Measurements from ENCODE around the gene LMOD1. TPM values are rescaled to one million over a fixed set of nuclear protein-coding genes. Genes with fewer than 3 reads are reported as not detected.
"Not testable (repeated sequence)": the region's sequence is repeated elsewhere in the genome, so short reads cannot be mapped to it uniquely, and the experiment has no call there.

The LMOD1 gene
- total RNA-seq, 1 donor from 2014 or later, result 0.41 TPM

DNA sequence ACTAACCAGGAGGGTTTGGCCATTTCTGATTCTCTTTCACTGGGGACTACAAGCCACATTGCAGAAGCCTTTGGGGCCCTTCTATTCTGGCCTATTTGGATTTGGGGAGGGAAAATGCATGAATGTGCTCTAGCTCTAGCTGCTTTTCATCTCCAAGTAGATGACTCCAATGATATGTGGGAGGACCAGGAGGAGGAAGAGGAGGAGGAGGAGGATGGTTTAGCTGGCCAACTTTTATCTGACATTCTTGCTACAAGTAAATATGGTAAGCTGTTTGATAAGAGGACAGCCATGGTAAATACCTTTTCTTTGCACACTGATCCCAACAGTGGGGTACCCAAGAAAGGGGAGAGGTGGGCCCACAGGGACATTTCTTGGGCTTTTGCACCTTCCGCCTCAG is 71.7 kb downstream of the LMOD1 start:
- H3K27ac Mint-ChIP-seq, result peak overlapping the region; percentile 78
- H3K36me3 Mint-ChIP-seq (ENCODE audit: insufficient read depth), result peaks cover 39% of the 10 kb centered on the region
- peaks cover 1% of the 10 kb centered on the region for H3K4me1 Mint-ChIP-seq (ENCODE audit: low read depth)
- no peak for DNase-seq (ENCODE audit: low spot score, unreplicated experiment)
- no peaks in the 10 kb centered on the region for H3K9me3 Mint-ChIP-seq (ENCODE audit: low read depth)
- no peak for TF ChIP-seq CTCF (IDR thresholded peaks at IDR 0.05; ENCODE audit: unreplicated experiment)
- no peak overlapping the region for H3K4me3 Mint-ChIP-seq (ENCODE audit: low read depth)
- no peaks in the 10 kb centered on the region for H3K27me3 Mint-ChIP-seq

GRCh38 chr1:201870397-201870796 is 76.0 kb downstream of the LMOD1 start:
- no peaks in the 10 kb centered on the region for H3K9me3 Mint-ChIP-seq (ENCODE audit: low read depth)
- H3K36me3 Mint-ChIP-seq (ENCODE audit: insufficient read depth), result peaks cover 41% of the 10 kb centered on the region
- DNase-seq (ENCODE audit: low spot score, unreplicated experiment), result no peak
- no peak overlapping the region for H3K27ac Mint-ChIP-seq
- H3K4me3 Mint-ChIP-seq (ENCODE audit: low read depth), result no peak overlapping the region
- TF ChIP-seq CTCF (IDR thresholded peaks at IDR 0.05; ENCODE audit: unreplicated experiment), result no peak
- no peaks in the 10 kb centered on the region for H3K27me3 Mint-ChIP-seq
- no peaks in the 10 kb centered on the region for H3K4me1 Mint-ChIP-seq (ENCODE audit: low read depth)

GRCh38 chr1:201861448-201861847 is 84.9 kb downstream of the LMOD1 start:
- no peak for DNase-seq (ENCODE audit: low spot score, unreplicated experiment)
- H3K27me3 Mint-ChIP-seq, result no peaks in the 10 kb centered on the region
- no peak overlapping the region for H3K4me3 Mint-ChIP-seq (ENCODE audit: low read depth)
- no peaks in the 10 kb centered on the region for H3K9me3 Mint-ChIP-seq (ENCODE audit: low read depth)
- peak overlapping the region; percentile 9 for H3K27ac Mint-ChIP-seq
- no peaks in the 10 kb centered on the region for H3K4me1 Mint-ChIP-seq (ENCODE audit: low read depth)
- TF ChIP-seq CTCF (IDR thresholded peaks at IDR 0.05; ENCODE audit: unreplicated experiment), result no peak
- H3K36me3 Mint-ChIP-seq (ENCODE audit: insufficient read depth), result peaks cover 26% of the 10 kb centered on the region

DNA sequence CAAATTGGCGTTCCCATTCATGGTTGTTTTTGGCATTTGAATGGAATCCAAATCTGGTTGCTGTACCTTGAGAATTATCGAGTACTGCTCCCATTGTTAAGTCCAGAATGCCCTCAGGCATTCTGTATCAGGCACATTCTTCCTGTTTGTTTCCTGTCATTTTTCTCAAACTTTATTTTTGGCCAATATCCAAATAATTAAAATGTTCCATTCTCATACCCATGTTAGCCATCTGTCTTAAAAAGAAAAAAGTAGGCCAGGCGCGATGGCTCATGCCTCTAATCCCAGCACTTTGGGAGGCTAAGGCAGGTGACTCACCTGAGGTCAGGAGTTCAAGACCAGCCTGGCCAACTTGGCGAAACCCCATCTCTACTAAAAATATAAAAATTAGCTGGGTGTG is 86.9 kb downstream of the LMOD1 start:
- no peaks in the 10 kb centered on the region for H3K27me3 Mint-ChIP-seq
- no peak overlapping the region for H3K27ac Mint-ChIP-seq
- H3K9me3 Mint-ChIP-seq (ENCODE audit: low read depth), result no peaks in the 10 kb centered on the region

DNA sequence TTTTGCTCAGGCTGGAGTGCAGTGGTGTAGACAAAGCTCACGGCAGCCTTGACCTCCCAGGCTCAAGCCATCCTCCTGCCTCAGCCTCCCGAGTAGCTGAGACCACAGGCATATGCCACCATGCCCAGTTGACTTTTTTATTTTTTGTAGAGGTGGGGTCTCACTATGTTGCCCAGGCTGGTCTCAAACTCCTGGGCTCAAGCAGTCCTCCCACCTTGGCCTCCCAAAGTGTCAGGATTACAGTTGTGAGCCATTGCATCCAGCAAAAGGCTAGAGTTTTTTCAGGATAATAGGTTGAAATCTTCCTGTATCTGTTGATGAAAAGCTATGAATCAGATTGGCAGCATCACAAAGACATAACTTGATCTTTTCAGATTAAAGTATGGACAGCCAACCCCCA is 89.6 kb downstream of the LMOD1 start:
- not testable (repeated sequence) for H3K27ac Mint-ChIP-seq; DNase-seq (ENCODE audit: low spot score, unreplicated experiment); H3K9me3 Mint-ChIP-seq (ENCODE audit: low read depth); H3K4me1 Mint-ChIP-seq (ENCODE audit: low read depth); H3K4me3 Mint-ChIP-seq (ENCODE audit: low read depth); H3K27me3 Mint-ChIP-seq
- H3K36me3 Mint-ChIP-seq (ENCODE audit: insufficient read depth), result peaks cover 40% of the 10 kb centered on the region

More for the DNA sequence above, 86.9 kb downstream of the LMOD1 start:
- Mint-ChIP-seq H3K4me3 (ENCODE audit: low read depth) (no peak overlapping the region), H3K4me1 (ENCODE audit: low read depth) (peaks cover 2% of the 10 kb centered on the region), H3K36me3 (ENCODE audit: insufficient read depth) (peaks cover 37% of the 10 kb centered on the region)
- no peak for TF ChIP-seq CTCF (IDR thresholded peaks at IDR 0.05; ENCODE audit: unreplicated experiment)
- no peak for DNase-seq (ENCODE audit: low spot score, unreplicated experiment)

GRCh38 chr1:201851949-201852348 is 94.4 kb downstream of the LMOD1 start:
- Mint-ChIP-seq H3K27me3 (no peaks in the 10 kb centered on the region), H3K4me3 (ENCODE audit: low read depth) (no peak overlapping the region), H3K27ac (no peak overlapping the region), H3K9me3 (ENCODE audit: low read depth) (no peaks in the 10 kb centered on the region), H3K4me1 (ENCODE audit: low read depth) (peaks cover 14% of the 10 kb centered on the region), H3K36me3 (ENCODE audit: insufficient read depth) (peaks cover 26% of the 10 kb centered on the region)
- DNase-seq (ENCODE audit: low spot score, unreplicated experiment), result no peak
- TF ChIP-seq CTCF (IDR thresholded peaks at IDR 0.05; ENCODE audit: unreplicated experiment), result no peak
